HepG2 (cell line): ENCODE measurements around the gene CNPPD1. TPM values are rescaled to one million over a fixed set of nuclear protein-coding genes. Genes with fewer than 3 reads are reported as not detected.

Source experiments
- ARID3A ChIP-seq: IDR thresholded peaks from 2 replicates; pipeline ENCODE4 v1.6.1; 2012; ENCODE audit warnings: low read depth, low read length, improper control_type of control experiment
- BCL6 ChIP-seq: IDR thresholded peaks from 2 replicates; pipeline ENCODE4 v1.6.1; 2016; ENCODE audit warnings: missing genetic modification reagents, missing compliant biosample characterization
- BRCA1 ChIP-seq: sonication (generic); formaldehyde crosslinking; IDR thresholded peaks from 2 replicates; pipeline ENCODE4 v1.4.0; 2020; ENCODE audit warnings: missing genetic modification reagents
- DNMT3B ChIP-seq: conservative IDR thresholded peaks from 2 replicates; pipeline ENCODE4 v1.6.1; 2016; ENCODE audit warnings: missing biosample characterization, control low read depth
- ERF ChIP-seq: IDR thresholded peaks from 2 replicates; pipeline ENCODE4 v1.6.1; 2018; ENCODE audit warnings: missing biosample characterization, missing genetic modification reagents
- HOMEZ ChIP-seq: IDR thresholded peaks from 2 replicates; pipeline ENCODE4 v1.6.1; 2016; ENCODE audit warnings: low read depth
- ISL2 ChIP-seq: sonication (generic); formaldehyde crosslinking; IDR thresholded peaks from 2 replicates; pipeline ENCODE4 v1.5.0; 2020; ENCODE audit warnings: missing genetic modification reagents
- KLF9 ChIP-seq: IDR thresholded peaks from 2 replicates; pipeline ENCODE4 v1.6.1; 2016; ENCODE audit warnings: low read depth
- MLXIP ChIP-seq: sonication (generic); formaldehyde crosslinking; IDR thresholded peaks from 2 replicates; pipeline ENCODE4 v1.9.0; 2021; ENCODE audit warnings: missing genetic modification reagents, borderline replicate concordance
- NCOA5 ChIP-seq: sonication (generic); formaldehyde crosslinking; IDR thresholded peaks from 2 replicates; pipeline ENCODE4 v1.4.0; 2020; ENCODE audit warnings: missing genetic modification reagents
- NFYB ChIP-seq: sonication (generic); formaldehyde crosslinking; IDR thresholded peaks from 2 replicates; pipeline ENCODE4 v1.4.0; 2020; ENCODE audit warnings: missing genetic modification reagents
- NR2C2 ChIP-seq: sonication (generic); formaldehyde crosslinking; IDR thresholded peaks from 2 replicates; pipeline ENCODE4 v1.4.0; 2020; ENCODE audit warnings: missing genetic modification reagents, mild to moderate bottlenecking, moderate library complexity, borderline replicate concordance
- SNAPC2 ChIP-seq: sonication (generic); formaldehyde crosslinking; IDR thresholded peaks from 2 replicates; pipeline ENCODE4 v1.8.1; 2022; ENCODE audit warnings: mild to moderate bottlenecking, missing genetic modification reagents
- SOX6 ChIP-seq, 2 experiments: fragments of 450-650 bp in 1 of 2; sonication (generic) in 1 of 2; formaldehyde crosslinking in 1 of 2; IDR thresholded peaks; 2 replicates each; pipeline versions ENCODE4 v1.4.0 to v1.6.1; 2017 to 2020; ENCODE audit warnings: antibody characterized with exemption in 1 of 2, mild to moderate bottlenecking in 1 of 2, missing genetic modification reagents in 1 of 2
- THAP8 ChIP-seq: sonication (generic); formaldehyde crosslinking; IDR thresholded peaks from 2 replicates; pipeline ENCODE4 v1.5.1; 2020; ENCODE audit warnings: missing genetic modification reagents, mild to moderate bottlenecking, borderline replicate concordance
- ZFX ChIP-seq: sonication (generic); formaldehyde crosslinking; IDR thresholded peaks from 2 replicates; pipeline ENCODE4 v1.4.0; 2020; ENCODE audit warnings: mild to moderate bottlenecking, low read depth, missing genetic modification reagents, moderate library complexity
- ZNF101 ChIP-seq: sonication (generic); formaldehyde crosslinking; IDR thresholded peaks from 2 replicates; pipeline ENCODE4 v1.4.0; 2020; ENCODE audit warnings: mild to moderate bottlenecking, low read depth, missing genetic modification reagents, borderline replicate concordance
- ZNF251 ChIP-seq: sonication (generic); formaldehyde crosslinking; IDR thresholded peaks from 2 replicates; pipeline ENCODE4 v1.9.0; 2021; ENCODE audit warnings: mild to moderate bottlenecking, missing genetic modification reagents
- ZNF256 ChIP-seq: sonication (generic); formaldehyde crosslinking; conservative IDR thresholded peaks from 2 replicates; pipeline ENCODE4 v1.4.0; 2020; ENCODE audit warnings: missing genetic modification reagents
- ZNF260 ChIP-seq: sonication (generic); formaldehyde crosslinking; IDR thresholded peaks from 2 replicates; pipeline ENCODE4 v1.4.0; 2020; ENCODE audit warnings: missing genetic modification reagents, low read depth, mild to moderate bottlenecking, borderline replicate concordance
- ZNF264 ChIP-seq: sonication (generic); formaldehyde crosslinking; IDR thresholded peaks from 2 replicates; pipeline ENCODE4 v1.4.0; 2020; ENCODE audit warnings: missing genetic modification reagents
- ZNF598 ChIP-seq: sonication (generic); formaldehyde crosslinking; IDR thresholded peaks from 2 replicates; pipeline ENCODE4 v1.5.1; 2020; ENCODE audit warnings: mild to moderate bottlenecking, missing genetic modification reagents, borderline replicate concordance
- polyA plus RNA-seq, 8 experiments: library from polyadenylated mRNA; depleted of rRNA in 3 of 8; stranded (reverse) in 7 of 8; unstranded in 1 of 8; fragments of >200 nt; fragmentation: Illumina TruSeq in 4 of 8; extraction: Trizol in 4 of 8; gene quantifications; 2 replicates each; pipeline versions ENCODE4 v1.2.1 to v1.2.3, GENCODE V29; 2011 to 2016; ENCODE audit warnings: low read depth in 4 of 8, missing spikeins in 1 of 8, mixed read lengths in 1 of 8; ENCODE audit not compliant: insufficient read depth in 1 of 8
- total RNA-seq, 5 experiments: library from RNA; depleted of rRNA; stranded (reverse); fragments of >200 nt; fragmentation: Illumina TruSeq; extraction: Trizol; gene quantifications; 2 replicates each; pipeline ENCODE4 v1.2.3, GENCODE V29; 2016; ENCODE audit warnings: low read depth in 1 of 5

Gene CNPPD1
- total and polyA plus RNA-seq, 2 of the 13 experiments (the other 11 are each of a cell fraction or from before 2014, with no cell fraction given): 35.5 to 49.4 TPM

GRCh38 chr2:219218732-219219701 lies 42.3 kb upstream of the CNPPD1 start, which contains the start of gene ABCB6 (continued):
- TF ChIP-seq ISL2 (CRISPR knock-in tag) (peak; percentile 77), BRCA1 (CRISPR knock-in tag) (peak; percentile 92), ZNF256 (CRISPR knock-in tag) (peak; percentile 35; the same call in 1 of the 2 replicates), KLF9 (CRISPR knock-in tag) (0 out of 2 replicates have a peak, but pooled peaks have one; percentile 61), ZNF260 (CRISPR knock-in tag) (no peak), MLXIP (CRISPR knock-in tag) (no peak; the same call in none of the 2 replicates), ZFX (peak; percentile 98), THAP8 (no peak), HOMEZ (CRISPR knock-in tag) (peak; percentile 49; the same call in 1 of the 2 replicates), ZNF101 (CRISPR knock-in tag) (no peak), ZNF251 (0 out of 2 replicates have a peak, but pooled peaks have one; percentile 86), ARID3A (no peak), SOX6 (IDR thresholded peaks at IDR 0.05) (no peak), SOX6 (CRISPR knock-in tag; IDR thresholded peaks at IDR 0.05) (peak; percentile 78), NR2C2 (peak; percentile 37; the same call in 1 of the 2 replicates), NCOA5 (CRISPR knock-in tag) (no peak), ERF (CRISPR knock-in tag) (peak; percentile 87), BCL6 (peak; percentile 68; the same call in 1 of the 2 replicates), DNMT3B (peak; percentile 71; the same call in 1 of the 2 replicates), NFYB (CRISPR knock-in tag) (peak; percentile 86), SNAPC2 (CRISPR knock-in tag) (peak; percentile 99), ZNF598 (peak; percentile 82; the same call in 1 of the 2 replicates), ZNF264 (CRISPR knock-in tag) (0 out of 2 replicates have a peak, but pooled peaks have one; percentile 36)
